Esophagus (tissue), 2 donors: Measurements from ENCODE around the gene NECTIN4. TPM values are rescaled to one million over a fixed set of nuclear protein-coding genes. Genes with fewer than 3 reads are reported as not detected.

ENCODE experiments used
- H3K27ac ChIP-seq, 2 donors: one replicate each; pipeline ENCODE4 v1.5.1; 2013; ENCODE audit warnings: low read depth in 2 of 2, mild to moderate bottlenecking in 2 of 2, inconsistent platforms in 1 of 2, low read length in 1 of 2, moderate library complexity in 1 of 2
- H3K27me3 ChIP-seq, 2 donors: one replicate each; pipeline ENCODE4 v1.6.1; 2013; ENCODE audit warnings: low read length in 2 of 2, control low read depth in 1 of 2, mild to moderate bottlenecking in 1 of 2; ENCODE audit not compliant: insufficient read depth in 2 of 2, control insufficient read depth in 1 of 2
- H3K36me3 ChIP-seq, 2 donors: one replicate each; pipeline ENCODE4 v1.6.1; 2013; ENCODE audit warnings: low read length in 1 of 2; ENCODE audit not compliant: control insufficient read depth in 2 of 2, insufficient read depth in 2 of 2
- H3K4me1 ChIP-seq, 2 donors: one replicate each; pipeline ENCODE4 v1.6.1; 2013; ENCODE audit warnings: low read length in 1 of 2; ENCODE audit not compliant: control insufficient read depth in 2 of 2, insufficient read depth in 2 of 2
- H3K4me3 ChIP-seq, 2 donors: one replicate each; pipeline ENCODE4 v1.5.1; 2013; ENCODE audit warnings: low read length in 2 of 2, mild to moderate bottlenecking in 2 of 2, low read depth in 1 of 2, moderate library complexity in 1 of 2
- H3K9me3 ChIP-seq, 2 donors: one replicate each; pipeline ENCODE4 v1.6.1; 2013; ENCODE audit warnings: mild to moderate bottlenecking in 2 of 2, low read depth in 1 of 2, low read length in 1 of 2, moderate library complexity in 1 of 2; ENCODE audit not compliant: control insufficient read depth in 2 of 2, insufficient read depth in 1 of 2
- WGBS, 2 donors: extraction: QIAGEN DNeasy Blood & Tissue Kit; methylation state at CpG; one replicate each; pipeline ENCODE4 v1.1.7; 2013; 5-methylcytosine and 5-hydroxymethylcytosine counted together
- polyA plus RNA-seq, 2 donors: library from polyadenylated mRNA; stranded (reverse); fragments of 200-250 nt; gene quantifications; one replicate each; pipeline ENCODE4 v1.2.3, GENCODE V29; 2013
- donor health status: healthy with polysubstance abuse.
- donor health status: Bipolar disorder and iron deficiency.

NECTIN4 gene
- polyA plus RNA-seq, 2 donors, result 44.9 to 80.5 TPM

DNA sequence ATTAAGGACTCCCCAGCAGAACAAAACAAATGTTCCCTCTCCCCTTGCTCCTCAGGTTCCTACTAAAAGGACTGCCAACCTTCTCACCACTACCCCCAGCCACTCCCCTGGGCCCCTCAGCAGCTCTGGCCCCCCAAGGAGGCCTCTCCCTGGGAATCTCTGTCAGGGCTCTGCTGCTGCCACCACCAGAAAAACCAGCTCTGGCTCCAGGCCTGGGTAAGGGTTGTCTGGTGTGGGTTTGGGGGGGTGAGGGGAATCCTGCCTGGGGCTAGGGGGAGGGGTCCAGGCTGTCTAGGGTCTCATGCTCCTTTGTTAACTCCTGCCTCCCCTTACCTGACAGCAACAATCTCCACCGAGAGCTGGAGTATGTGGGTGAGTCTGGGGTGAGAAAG is 4.8 kb downstream of the NECTIN4 start:
- H3K36me3 ChIP-seq, result peaks cover 0 to 4% of the 10 kb centered on the region in 2 donors
- H3K9me3 ChIP-seq, result no peaks in the 10 kb centered on the region
- H3K27me3 ChIP-seq, result no peaks in the 10 kb centered on the region
- H3K4me1 ChIP-seq, result peaks cover 3 to 14% of the 10 kb centered on the region in 2 donors
- WGBS, 2 donors, result 92% methylated on average over 1 of the region's 1 CpG
- peak overlapping the region; percentile 68 to 73 for H3K4me3 ChIP-seq
- peak overlapping the region; percentile 94 to 96 for H3K27ac ChIP-seq

GRCh38 chr1:161083748-161084596 is 5.4 kb downstream of the NECTIN4 start:
- Histone ChIP-seq H3K27me3 (no peaks in the 10 kb centered on the region), H3K4me3 (peak overlapping the region; percentile 9 to 68), H3K36me3 (peaks cover 0 to 7% of the 10 kb centered on the region in 2 donors), H3K27ac (peak overlapping the region; percentile 94 to 96), H3K9me3 (no peaks in the 10 kb centered on the region), H3K4me1 (peaks cover 6 to 16% of the 10 kb centered on the region in 2 donors)
- WGBS, 2 donors, result 58 to 65% methylated on average over 10 of the region's 10 CpGs

DNA sequence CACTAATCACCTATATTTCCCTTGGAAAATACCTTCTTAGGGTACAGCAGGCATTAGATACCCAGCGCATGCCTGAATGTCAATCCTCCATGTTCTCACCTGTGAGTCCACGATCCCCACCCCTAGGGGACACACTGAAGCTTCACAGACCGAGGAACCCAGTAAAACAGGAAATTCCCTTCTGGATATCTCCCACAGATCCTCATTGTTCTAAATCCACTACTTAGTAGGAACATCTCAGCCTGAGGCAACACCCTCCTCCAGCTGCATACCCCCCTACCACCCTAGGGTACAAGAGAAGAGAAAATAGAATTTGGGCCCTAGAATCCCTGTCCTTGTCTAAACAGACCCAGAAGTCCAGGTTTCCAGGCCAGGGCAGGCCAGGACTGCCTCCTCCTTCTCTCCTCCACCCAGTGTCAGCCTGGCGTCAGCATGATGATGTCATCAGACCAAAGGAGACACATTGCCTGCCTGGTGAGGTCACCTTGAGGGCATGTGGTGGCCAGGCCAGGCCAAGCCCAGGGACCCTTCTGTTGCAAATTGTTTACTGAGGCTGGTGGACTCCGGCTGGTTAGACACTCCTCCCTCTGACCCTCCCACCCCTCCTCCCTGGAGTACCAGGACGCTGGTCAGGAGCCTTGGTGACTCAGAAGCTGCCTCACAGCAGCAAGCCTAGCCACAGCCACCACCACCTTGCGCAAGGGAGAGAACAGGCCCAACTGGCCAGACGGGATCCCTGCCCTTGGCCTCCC is 6.2 kb downstream of the NECTIN4 start:
- Histone ChIP-seq H3K27me3 (no peaks in the 10 kb centered on the region), H3K4me3 (peak overlapping the region; percentile 20 to 68), H3K4me1 (peaks cover 6 to 16% of the 10 kb centered on the region in 2 donors), H3K9me3 (no peaks in the 10 kb centered on the region), H3K36me3 (peaks cover 0 to 7% of the 10 kb centered on the region in 2 donors), H3K27ac (peak overlapping the region; percentile 96)
- 39% methylated on average over 8 of the region's 8 CpGs for WGBS, 2 donors

DNA sequence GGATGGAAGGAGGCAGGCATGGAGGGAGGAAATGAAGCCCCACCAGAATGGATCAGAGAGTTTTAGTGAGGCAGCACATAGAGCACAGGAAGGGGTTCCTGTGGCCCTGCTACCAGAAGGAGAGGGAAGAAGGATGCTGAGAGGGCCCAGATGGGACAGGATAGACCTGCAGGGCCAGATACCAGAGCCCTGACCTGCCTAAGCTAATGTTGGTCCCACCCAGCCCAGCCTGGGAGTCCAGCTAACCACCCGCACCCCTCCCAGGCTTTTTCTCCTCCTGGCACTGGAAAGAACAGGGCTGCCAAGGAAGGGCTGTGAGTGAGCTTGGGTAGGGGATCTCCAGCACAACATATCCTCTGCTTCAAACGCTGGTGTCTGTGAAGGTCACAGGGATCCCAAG is 6.9 kb downstream of the NECTIN4 start:
- 58 to 70% methylated on average over 2 of the region's 2 CpGs for WGBS, 2 donors
- peaks cover 0 to 9% of the 10 kb centered on the region in 2 donors for H3K36me3 ChIP-seq
- H3K27me3 ChIP-seq, result no peaks in the 10 kb centered on the region
- peaks cover 6 to 16% of the 10 kb centered on the region in 2 donors for H3K4me1 ChIP-seq
- peak overlapping the region; percentile 12 to 41 for H3K4me3 ChIP-seq
- H3K27ac ChIP-seq, result peak overlapping the region; percentile 96
- no peaks in the 10 kb centered on the region for H3K9me3 ChIP-seq

- H3K27ac ChIP-seq, result peak overlapping the region; percentile 96
- no peaks in the 10 kb centered on the region for H3K27me3 ChIP-seq
- H3K4me1 ChIP-seq, result peaks cover 6 to 21% of the 10 kb centered on the region in 2 donors
- peak overlapping the region in 1 of 2 donors; percentile 11 for H3K4me3 ChIP-seq
- H3K9me3 ChIP-seq, result no peaks in the 10 kb centered on the region
- peaks cover 0 to 14% of the 10 kb centered on the region in 2 donors for H3K36me3 ChIP-seq
- 69 to 70% methylated on average over 5 of the region's 5 CpGs for WGBS, 2 donors
These were observed 7.8 kb downstream of the NECTIN4 start for GRCh38 chr1:161081519-161081918.

DNA sequence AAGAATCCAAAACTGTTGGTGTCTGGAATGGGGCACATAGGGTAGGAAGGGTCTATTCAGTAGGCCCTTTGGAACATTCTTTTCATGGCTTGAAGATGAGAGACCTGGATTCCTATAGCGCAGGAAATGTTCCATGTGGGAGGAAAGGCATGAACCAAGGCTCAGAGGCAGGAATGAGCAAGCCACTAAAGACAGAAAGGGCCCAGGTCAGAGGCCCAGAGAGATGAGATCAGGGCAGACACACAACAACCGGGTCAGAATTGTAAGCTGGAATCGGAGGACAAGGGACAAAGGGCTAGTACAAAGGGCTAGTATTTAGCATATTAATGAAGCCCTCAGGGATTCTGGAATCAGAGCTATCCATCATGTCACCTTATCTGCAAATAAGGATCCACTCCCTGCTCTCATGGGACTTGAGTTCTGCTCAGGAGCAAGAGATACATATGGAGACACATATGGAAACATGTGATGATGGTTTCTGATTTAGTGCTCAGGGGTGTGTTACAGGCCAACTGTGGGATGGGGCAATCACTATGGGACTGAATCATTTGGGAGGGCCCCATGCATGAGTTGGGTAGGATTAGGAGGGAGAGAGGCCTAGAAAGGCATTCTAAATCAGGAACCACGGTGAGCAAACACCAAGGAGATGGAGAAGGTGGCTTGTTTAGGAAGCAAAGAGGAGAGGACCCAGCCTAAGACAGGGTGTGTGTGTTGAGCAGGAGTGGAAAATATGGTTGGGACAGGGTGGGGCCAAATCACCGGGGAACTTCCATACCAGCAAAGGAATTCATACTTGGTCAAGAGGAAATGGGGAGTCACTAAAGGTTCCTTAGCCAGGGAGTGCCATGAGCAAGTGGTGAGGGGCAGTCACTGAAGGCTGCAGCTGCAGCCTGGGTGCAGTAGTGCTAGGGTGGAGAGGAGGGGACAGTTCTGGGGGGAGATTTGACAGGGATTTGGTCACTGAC is 8.6 kb downstream of the NECTIN4 start:
- H3K9me3 ChIP-seq, result no peaks in the 10 kb centered on the region
- peaks cover 6 to 23% of the 10 kb centered on the region in 2 donors for H3K4me1 ChIP-seq
- peak overlapping the region; percentile 96 for H3K27ac ChIP-seq
- peak overlapping the region in 1 of 2 donors; percentile 11 for H3K4me3 ChIP-seq
- H3K36me3 ChIP-seq, result peaks cover 0 to 17% of the 10 kb centered on the region in 2 donors
- 67 to 69% methylated on average over 5 of the region's 5 CpGs for WGBS, 2 donors
- no peaks in the 10 kb centered on the region for H3K27me3 ChIP-seq

- H3K27ac ChIP-seq, result peak overlapping the region; percentile 96
These were observed 9.8 kb downstream of the NECTIN4 start for GRCh38 chr1:161079436-161080110.

GRCh38 chr1:161077426-161077825 is 11.9 kb downstream of the NECTIN4 start:
- Histone ChIP-seq H3K36me3 (peaks cover 0 to 33% of the 10 kb centered on the region in 2 donors), H3K4me1 (peaks cover 15 to 42% of the 10 kb centered on the region in 2 donors), H3K4me3 (no peak overlapping the region), H3K27me3 (no peaks in the 10 kb centered on the region), H3K9me3 (no peaks in the 10 kb centered on the region), H3K27ac (peak overlapping the region; percentile 45 to 77)
- WGBS, 2 donors, result 78 to 83% methylated on average over 9 of the region's 9 CpGs

More at GRCh38 chr1:161079436-161080110, 9.8 kb downstream of the NECTIN4 start:
- H3K4me1 ChIP-seq, result peaks cover 6 to 26% of the 10 kb centered on the region in 2 donors
- H3K36me3 ChIP-seq, result peaks cover 0 to 20% of the 10 kb centered on the region in 2 donors
- H3K4me3 ChIP-seq, result peak overlapping the region; percentile 8 to 16
- WGBS, 2 donors, result 68 to 71% methylated on average over 41 of the region's 41 CpGs
- no peaks in the 10 kb centered on the region for H3K9me3 ChIP-seq
- no peaks in the 10 kb centered on the region for H3K27me3 ChIP-seq
